Stimulated activated naive CD4-positive, alpha-beta T cell (primary cell): ENCODE data around the gene CCDC15.
"Not testable (repeated sequence)": the region's sequence is repeated elsewhere in the genome, so short reads cannot be mapped to it uniquely, and the experiment has no call there.

ENCODE experiments used
- DNase-seq, 6 experiments: peaks; one replicate each; lab custom pipeline; 2025; lab: John Stamatoyannopoulos, UW

The CCDC15 gene

DNA sequence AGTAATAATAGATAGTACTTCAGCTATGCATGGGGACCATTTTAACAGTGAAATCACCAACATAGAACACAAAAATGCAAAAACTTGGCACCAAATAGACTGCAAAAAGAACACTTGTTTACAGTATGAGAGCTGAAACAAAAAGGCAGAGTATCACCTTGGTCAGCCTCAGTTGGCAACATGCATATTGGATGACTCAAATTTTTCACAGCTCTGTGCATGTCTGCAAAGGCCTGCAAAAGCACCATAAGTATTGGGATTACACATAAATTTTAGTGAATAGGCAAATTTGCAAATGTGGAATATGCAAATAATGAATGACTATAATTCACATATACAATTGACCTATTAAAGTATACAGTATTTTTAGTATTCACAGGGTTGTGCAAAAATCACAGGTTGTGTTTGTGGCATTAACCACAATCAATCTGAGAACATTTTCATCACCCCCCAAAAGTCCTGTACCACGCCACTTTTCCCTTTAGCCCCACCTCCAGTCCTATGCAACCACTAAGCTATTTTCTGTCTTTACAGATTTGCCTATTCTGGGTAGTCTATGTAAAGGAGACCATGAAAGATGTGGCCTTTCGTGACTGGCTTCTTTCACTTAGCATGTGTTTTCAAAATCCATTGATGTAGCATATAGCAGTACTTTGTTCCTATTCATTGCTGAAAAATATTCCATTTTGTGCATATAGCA, 47.2 kb downstream of the CCDC15 start:
- no peak for DNase-seq

- DNase-seq, result no peak
These were observed 47.8 kb downstream of the CCDC15 start for GRCh38 chr11:125001849-125002248.

DNA sequence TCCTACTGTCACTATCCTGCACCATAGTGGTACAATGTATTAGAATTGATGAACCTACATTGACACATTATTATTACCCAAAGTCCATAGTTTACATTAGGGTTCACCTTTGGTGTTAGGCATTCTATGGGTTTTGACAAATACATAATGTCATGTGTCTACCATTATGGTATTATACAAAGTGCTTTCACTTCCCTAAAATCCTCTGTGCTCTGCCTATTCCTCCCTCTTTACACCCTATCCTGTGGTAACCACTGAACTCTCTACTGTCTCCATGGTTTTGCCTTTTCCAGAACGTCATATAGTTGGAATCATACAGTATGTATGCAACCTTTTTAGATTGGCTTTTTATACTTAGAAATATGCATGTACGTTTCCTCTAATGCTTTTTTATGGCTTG, 51.5 kb downstream of the CCDC15 start:
- no peak for DNase-seq

- no peak for DNase-seq
These were observed 62.4 kb downstream of the CCDC15 start for GRCh38 chr11:125016413-125016812.

GRCh38 chr11:125020342-125020741, 66.3 kb downstream of the CCDC15 start:
- DNase-seq, result no peak

- DNase-seq, result no peak
These were observed 68.5 kb downstream of the CCDC15 start for GRCh38 chr11:125022551-125022950.

GRCh38 chr11:125025968-125026367, 72.0 kb downstream of the CCDC15 start:
- no peak for DNase-seq

DNA sequence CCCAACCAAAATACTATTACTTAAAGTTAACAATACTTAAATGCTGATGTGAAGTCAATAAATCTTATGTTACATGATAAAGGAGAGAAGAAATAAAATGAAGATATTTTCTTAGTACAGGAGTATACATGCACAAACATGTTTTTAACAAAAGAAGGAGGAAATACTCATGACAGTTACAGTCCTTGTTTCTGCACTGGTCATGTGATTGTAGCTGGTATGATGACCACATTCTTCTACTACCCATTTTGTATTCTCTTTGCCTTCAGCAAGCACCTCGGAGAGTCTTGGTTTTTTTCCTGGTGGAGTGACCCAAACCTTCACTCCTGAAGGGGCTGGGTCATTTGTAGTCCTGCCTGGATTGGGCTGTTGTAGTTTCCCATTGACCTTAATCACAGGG, 75.4 kb downstream of the CCDC15 start:
- not testable (repeated sequence) for DNase-seq

- DNase-seq, result no peak
These were observed 82.9 kb downstream of the CCDC15 start for GRCh38 chr11:125036933-125037332.

GRCh38 chr11:125049164-125049792, 95.3 kb downstream of the CCDC15 start:
- DNase-seq, result no peak

DNA sequence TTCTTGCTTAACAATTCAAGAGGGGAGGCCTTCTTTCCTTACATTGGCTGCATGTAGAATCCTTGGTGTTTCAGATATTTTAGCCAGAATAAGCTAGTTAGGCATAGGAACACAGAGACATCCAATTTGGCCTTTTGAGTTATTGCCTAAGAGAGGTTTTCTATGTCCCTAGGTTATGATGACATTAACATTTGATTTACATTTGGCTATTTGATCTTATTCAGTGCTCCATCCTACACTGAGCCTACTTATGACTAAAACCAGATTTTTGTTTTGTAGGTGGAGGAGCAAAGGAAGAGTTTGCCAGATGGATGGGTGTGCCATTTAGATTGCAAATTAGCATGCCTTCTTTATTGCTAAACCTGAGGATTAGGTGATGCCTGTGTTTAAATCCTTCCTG, 98.0 kb downstream of the CCDC15 start:
- DNase-seq, result no peak

DNA sequence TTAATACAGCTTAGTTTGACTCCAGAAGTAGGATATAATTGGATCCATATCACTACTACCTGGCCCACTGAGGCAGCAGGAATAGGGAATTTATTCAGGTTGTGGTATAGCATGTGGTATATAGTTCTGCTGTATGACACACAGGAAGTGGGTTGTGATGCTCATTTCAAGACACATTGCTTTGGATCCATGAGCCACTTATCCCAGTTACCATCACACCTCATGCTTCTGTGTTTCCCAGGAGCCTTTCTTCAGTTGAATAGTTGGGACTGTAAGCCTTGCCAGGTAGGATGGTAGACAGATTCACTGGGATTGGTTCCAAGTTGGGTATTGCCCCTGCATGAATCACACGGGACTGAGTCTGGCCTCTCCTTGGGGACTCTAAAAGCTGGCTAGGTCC, 99.2 kb downstream of the CCDC15 start:
- no peak for DNase-seq

DNA sequence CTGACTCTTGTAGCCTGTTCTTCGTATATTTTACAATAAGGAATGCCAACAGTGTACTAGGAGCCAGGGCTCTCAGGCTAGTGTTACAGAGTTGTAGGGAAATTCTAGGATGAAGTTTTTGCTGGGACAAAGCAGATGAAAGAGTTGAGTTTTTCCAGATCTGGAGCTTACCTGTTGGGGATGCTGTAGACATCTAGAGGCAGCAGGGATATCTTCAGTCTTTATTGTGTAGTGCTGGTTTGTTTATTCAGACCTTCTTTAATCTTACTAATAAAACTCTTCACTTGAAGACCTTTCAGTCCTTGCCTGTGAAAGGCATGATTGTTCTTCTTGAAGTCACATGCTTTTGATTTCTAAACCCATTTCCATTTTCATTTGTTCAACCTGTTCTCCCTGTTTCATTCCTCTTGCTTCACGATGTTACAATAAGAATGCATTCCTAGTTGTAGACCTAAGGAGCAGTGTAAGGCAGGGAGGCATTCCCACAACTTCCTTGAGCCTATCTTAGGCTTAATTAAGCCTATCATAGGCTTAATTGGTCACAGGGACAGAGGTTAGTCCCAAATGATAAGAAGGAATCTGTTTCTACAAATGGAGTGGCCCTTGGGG, 101.2 kb downstream of the CCDC15 start:
- DNase-seq, result no peak

DNA sequence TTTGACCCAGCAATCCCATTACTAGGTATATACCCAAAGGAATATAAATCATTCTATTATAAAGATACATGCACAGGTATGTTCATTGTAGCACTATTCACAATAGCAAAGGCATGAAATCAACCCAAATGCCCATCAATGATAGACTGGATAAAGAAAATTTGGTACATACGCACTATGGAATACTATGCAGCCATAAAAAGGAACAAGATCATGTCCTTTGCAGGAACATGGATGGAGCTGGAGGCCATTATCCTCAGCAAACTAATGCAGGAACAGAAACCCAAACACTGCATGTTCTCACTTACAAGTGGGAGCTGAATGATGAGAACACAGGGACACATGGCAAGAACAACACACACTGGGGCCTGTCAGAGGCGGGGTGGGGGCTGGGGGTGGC, 102.1 kb downstream of the CCDC15 start:
- DNase-seq, result not testable (repeated sequence)

DNA sequence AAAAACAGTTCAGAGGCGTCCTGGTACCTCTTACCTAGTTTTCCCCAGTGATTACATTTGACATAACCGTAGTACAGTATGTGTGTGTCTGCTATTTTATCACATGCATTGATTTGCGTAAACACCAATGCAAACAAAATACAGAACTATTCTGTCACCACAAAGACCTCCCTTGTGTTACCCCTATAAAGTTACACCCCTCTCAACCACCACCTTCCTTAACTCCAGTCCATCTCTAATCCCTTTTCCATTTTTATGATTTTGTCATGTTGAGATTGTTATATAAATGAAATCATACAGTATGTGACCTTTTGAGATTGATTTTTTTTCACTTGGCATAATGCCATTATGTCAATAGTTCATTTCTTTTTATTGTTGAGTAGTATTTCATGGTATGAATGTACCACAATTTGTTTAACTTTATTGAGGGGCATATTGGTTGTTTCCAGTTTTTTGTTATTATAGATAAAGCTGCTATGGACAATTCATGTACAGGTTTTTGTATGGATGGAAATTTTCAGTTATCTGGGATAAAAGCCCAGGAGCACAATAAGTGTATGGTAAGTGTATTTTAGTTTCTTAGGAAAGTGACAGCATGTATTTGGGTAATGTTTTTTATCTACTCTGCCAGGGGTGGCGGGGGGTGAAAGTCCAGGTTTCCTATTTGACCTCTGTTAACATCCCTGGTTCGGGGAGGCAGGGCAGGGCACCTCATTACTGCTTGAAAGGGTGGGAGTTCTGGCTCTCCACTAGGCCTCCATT, 103.1 kb downstream of the CCDC15 start:
- DNase-seq, result no peak

DNA sequence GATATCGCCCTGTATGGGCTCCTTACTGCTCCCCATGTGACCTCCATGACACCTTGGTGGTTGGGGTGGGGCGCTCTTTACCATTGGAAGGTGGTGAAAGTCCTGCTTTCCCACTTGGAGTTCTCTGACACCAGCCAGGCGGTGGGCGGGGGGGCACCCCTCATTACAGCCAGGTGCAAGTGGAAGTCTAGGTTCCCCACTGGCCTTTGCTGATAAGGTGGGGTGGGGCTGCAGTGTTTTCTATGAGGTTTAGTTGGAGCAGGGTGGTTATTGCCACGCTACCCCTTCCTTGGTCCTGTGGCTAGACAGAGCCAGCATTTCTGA, 103.7 kb downstream of the CCDC15 start:
- DNase-seq, result no peak

- DNase-seq, result no peak
These were observed 107.3 kb downstream of the CCDC15 start for GRCh38 chr11:125061281-125061680.

GRCh38 chr11:125062218-125062930, 108.4 kb downstream of the CCDC15 start:
- DNase-seq, result no peak

DNA sequence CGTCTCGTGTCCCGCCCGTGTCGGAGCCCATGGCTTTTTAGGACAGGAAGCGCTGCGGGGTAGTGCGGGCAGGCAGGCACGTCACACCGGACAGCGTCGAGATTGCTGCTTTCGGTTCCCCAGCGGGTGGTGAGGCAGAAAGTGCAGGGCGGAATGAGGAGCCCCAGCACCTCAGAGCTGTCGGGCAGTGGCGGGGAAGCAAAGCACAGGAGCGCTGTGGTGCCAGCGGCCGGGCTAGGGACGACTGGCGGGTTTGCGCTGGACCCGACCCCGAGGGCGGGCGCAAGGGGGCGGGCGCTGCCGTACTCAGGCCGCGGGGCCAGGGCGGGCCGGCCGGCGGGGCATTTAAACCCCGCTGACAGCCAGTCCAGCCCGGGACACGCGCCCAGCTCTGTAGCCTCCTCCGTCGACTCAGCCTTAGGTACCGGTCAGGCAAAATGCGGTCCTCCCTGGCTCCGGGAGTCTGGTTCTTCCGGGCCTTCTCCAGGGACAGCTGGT, 109.0 kb downstream of the CCDC15 start, which contains the start of gene SLC37A2:
Gene SLC37A2 (plus strand): TSS at position 375 of the 498 bp plus-strand sequence. CDS start 63 bp downstream, at position 438.
- peak in 1 of 6 experiments; percentile 9 for DNase-seq

GRCh38 chr11:125063429-125064043, 109.5 kb downstream of the CCDC15 start:
- DNase-seq, result peak in 2 of 6 experiments; percentile 8 to 9

GRCh38 chr11:125064070-125064469, 110.1 kb downstream of the CCDC15 start:
- no peak for DNase-seq
